GM18511 (cell line): ENCODE measurements around the gene SUFU.

Experiments
- ATAC-seq: cut with Tn5 transposase; IDR thresholded peaks from one replicate; pipeline ENCODE4 v1.9.1; 2021; ENCODE audit warnings: mild to moderate bottlenecking, moderate library complexity; ENCODE audit not compliant: unreplicated experiment

Gene SUFU

GRCh38 chr10:102647443-102648268 is 143.9 kb downstream of the SUFU start:
- no peak for ATAC-seq

- no peak for ATAC-seq
These were observed 144.6 kb downstream of the SUFU start for GRCh38 chr10:102648269-102648888.

- ATAC-seq, result no peak
These were observed 145.4 kb downstream of the SUFU start for GRCh38 chr10:102648889-102649796.

- no peak for ATAC-seq
These were observed 146.3 kb downstream of the SUFU start for GRCh38 chr10:102649797-102650654.

GRCh38 chr10:102650655-102651454 is 147.1 kb downstream of the SUFU start:
- ATAC-seq, result no peak

GRCh38 chr10:102651455-102652169 is 147.8 kb downstream of the SUFU start:
- peak; percentile 7 for ATAC-seq

- ATAC-seq, result peak; percentile 59
These were observed 148.6 kb downstream of the SUFU start for GRCh38 chr10:102652170-102652916.

GRCh38 chr10:102653060-102653459 is 149.3 kb downstream of the SUFU start:
- no peak for ATAC-seq

GRCh38 chr10:102654566-102654965 is 150.8 kb downstream of the SUFU start:
- ATAC-seq, result no peak

- no peak for ATAC-seq
These were observed 151.2 kb downstream of the SUFU start for GRCh38 chr10:102654969-102655368.

- no peak for ATAC-seq
These were observed 152.3 kb downstream of the SUFU start for GRCh38 chr10:102656026-102656425.

- ATAC-seq, result no peak
These were observed 153.1 kb downstream of the SUFU start for GRCh38 chr10:102656791-102657371.

GRCh38 chr10:102657451-102657850 is 153.7 kb downstream of the SUFU start:
- ATAC-seq, result no peak

- ATAC-seq, result no peak
These were observed 154.4 kb downstream of the SUFU start for GRCh38 chr10:102657984-102658724.

- ATAC-seq, result no peak
These were observed 155.0 kb downstream of the SUFU start for GRCh38 chr10:102658802-102659201.

- peak; percentile 80 for ATAC-seq
These were observed 157.3 kb downstream of the SUFU start for GRCh38 chr10:102660888-102661657.
